Left ventricle myocardium inferior (tissue), 1 donor: Measurements from ENCODE around the gene PROS1. TPM values are rescaled to one million over a fixed set of nuclear protein-coding genes. Genes with fewer than 3 reads are reported as not detected.

ENCODE experiments used
- DNase-seq: peaks from one replicate; pipeline ENCODE4 v3.0.0-alpha.2; 2020
- H3K27ac ChIP-seq: fragments of 200-600 bp; replicated peaks from 2 replicates; pipeline ENCODE4 v1.8.0; 2021
- H3K27me3 ChIP-seq: fragments of 200-600 bp; 2 replicates; pipeline ENCODE4 v1.8.0; 2021; ENCODE audit warnings: low read depth
- H3K36me3 ChIP-seq: fragments of 200-600 bp; 2 replicates; pipeline ENCODE4 v1.8.0; 2021
- H3K4me1 ChIP-seq: fragments of 200-600 bp; 2 replicates; pipeline ENCODE4 v1.8.0; 2021
- H3K4me3 ChIP-seq: fragments of 200-600 bp; 2 replicates; pipeline ENCODE4 v1.8.0; 2021; ENCODE audit warnings: mild to moderate bottlenecking, moderate library complexity
- H3K9me3 ChIP-seq: fragments of 200-600 bp; replicated peaks from 2 replicates; pipeline ENCODE4 v1.8.0; 2021
- intact Hi-C: fragments of 100-400 bp; cut with micrococcal nuclease; formaldehyde crosslinking; loops from one replicate; pipeline ENCODE4 v1.11.0; 2022
- total RNA-seq: library from RNA; stranded (reverse); fragmentation: NEBNext Ultra II Directional; extraction: Animal tissue kit (Norgen Biotek cat#: 25700); gene quantifications from one replicate; pipeline ENCODE4 v1.2.1, GENCODE V29; 2021
- TF ChIP-seq, protein P1 (sequence below): fragments of 200-600 bp; IDR thresholded peaks from 2 replicates; pipeline ENCODE4 v1.8.0; 2021; ENCODE audit warnings: antibody characterized with exemption, mild to moderate bottlenecking, borderline replicate concordance
- donor health status: DM: no; HTN: yes; CAD: no; lungs with severe emphysema.

The PROS1 gene
- total RNA-seq, 1 donor from 2014 or later, result 48.3 TPM

DNA sequence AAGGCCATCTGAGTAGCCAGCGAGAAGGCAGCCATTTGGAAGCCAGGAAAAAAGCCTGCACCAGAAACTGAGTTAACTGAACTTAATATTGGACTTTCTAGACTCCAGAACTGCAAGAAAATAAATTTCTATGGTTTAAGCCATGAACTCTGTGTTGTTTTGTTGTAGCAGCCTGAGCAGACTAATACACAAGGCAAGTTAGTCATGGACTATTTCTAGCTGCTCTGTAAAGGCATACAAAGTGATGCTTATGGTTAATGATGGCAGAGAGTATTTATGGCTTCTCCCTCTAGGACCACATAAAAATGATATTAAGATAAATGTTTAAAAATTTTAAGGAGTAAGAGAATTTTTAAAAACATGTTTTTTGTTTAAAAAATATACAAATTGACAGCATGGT, 37.1 kb downstream of the PROS1 start:
- H3K36me3 ChIP-seq, result no peaks in the 10 kb centered on the region
- H3K4me3 ChIP-seq, result no peak overlapping the region
- H3K9me3 ChIP-seq, result peaks cover 3% of the 10 kb centered on the region
- TF ChIP-seq, protein P1, sequence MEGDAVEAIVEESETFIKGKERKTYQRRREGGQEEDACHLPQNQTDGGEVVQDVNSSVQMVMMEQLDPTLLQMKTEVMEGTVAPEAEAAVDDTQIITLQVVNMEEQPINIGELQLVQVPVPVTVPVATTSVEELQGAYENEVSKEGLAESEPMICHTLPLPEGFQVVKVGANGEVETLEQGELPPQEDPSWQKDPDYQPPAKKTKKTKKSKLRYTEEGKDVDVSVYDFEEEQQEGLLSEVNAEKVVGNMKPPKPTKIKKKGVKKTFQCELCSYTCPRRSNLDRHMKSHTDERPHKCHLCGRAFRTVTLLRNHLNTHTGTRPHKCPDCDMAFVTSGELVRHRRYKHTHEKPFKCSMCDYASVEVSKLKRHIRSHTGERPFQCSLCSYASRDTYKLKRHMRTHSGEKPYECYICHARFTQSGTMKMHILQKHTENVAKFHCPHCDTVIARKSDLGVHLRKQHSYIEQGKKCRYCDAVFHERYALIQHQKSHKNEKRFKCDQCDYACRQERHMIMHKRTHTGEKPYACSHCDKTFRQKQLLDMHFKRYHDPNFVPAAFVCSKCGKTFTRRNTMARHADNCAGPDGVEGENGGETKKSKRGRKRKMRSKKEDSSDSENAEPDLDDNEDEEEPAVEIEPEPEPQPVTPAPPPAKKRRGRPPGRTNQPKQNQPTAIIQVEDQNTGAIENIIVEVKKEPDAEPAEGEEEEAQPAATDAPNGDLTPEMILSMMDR, result no peak
- no peaks in the 10 kb centered on the region for H3K27me3 ChIP-seq
- intact Hi-C loops, result no loop called here
- DNase-seq, result no peak
- H3K4me1 ChIP-seq, result peaks cover 11% of the 10 kb centered on the region
- H3K27ac ChIP-seq, result no peak overlapping the region

DNA sequence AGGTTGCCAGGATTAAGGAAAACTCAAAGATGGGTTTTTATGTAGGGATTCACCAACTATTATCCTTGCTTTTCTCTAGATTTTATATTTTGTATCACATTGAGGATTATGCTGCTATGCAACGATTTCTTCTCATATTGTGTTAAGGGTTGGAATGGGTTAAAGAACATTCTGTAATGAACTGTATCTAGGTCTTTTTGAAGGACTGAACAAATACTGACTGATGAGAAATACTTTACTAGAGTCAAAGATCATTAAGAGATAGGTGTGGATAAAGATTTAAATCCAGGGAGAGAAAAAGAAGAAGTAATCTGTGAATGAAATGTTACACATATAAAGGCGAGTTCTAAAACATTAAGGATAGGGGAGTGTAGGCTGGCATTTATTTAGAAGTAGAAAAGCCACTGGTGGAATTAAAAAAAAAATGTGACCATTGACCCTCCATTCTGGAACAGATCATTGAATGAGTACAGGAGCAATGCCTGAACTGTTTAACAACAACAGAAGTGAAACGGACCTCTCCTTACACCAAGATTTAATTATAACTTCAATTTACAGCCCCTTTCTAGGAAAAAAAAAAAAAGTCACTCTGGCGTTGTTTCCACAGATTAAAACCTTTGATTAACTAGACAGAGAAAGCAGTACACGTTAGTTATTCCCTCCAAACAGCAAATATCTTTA, 39.2 kb downstream of the PROS1 start:
- intact Hi-C loops, result no loop called here
- peaks cover 3% of the 10 kb centered on the region for H3K9me3 ChIP-seq
- peaks cover 11% of the 10 kb centered on the region for H3K4me1 ChIP-seq
- TF ChIP-seq, protein P1, result no peak
- no peak for DNase-seq
- H3K36me3 ChIP-seq, result no peaks in the 10 kb centered on the region
- H3K27ac ChIP-seq, result no peak overlapping the region
- no peak overlapping the region for H3K4me3 ChIP-seq
- H3K27me3 ChIP-seq, result no peaks in the 10 kb centered on the region

DNA sequence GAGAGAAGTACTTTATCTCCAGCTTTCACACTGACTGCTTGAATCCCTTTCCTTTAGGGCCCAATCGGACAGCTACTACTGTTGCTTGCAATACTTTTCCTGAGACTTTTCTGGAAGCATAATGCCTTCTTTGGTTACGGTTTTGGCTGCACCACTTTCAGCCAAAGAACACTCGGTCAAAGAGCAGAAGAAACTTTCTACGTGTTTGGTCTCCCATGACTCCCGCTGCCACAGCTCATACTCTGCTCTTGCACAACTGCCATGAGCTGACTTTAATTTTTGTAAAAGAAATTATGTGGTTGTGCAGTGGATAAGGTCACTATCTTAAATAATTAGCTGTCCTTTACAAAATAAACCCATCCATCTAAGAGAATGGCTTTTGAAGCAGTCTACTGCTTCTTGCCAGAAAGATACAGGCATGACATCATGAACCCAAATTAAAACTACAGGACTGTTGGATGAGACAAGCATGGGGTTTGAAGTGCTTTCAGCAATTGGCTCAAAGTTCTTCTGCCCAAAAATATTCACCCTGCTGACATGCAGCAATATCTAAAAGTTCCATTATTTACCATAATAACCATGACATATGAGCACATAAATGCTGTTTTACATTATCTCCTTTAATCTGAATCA, 42.0 kb downstream of the PROS1 start:
- intact Hi-C loops, result no loop called here
- Histone ChIP-seq H3K4me3 (no peak overlapping the region), H3K4me1 (peaks cover 11% of the 10 kb centered on the region), H3K36me3 (no peaks in the 10 kb centered on the region), H3K27ac (no peak overlapping the region), H3K27me3 (no peaks in the 10 kb centered on the region), H3K9me3 (peaks cover 3% of the 10 kb centered on the region)
- no peak for DNase-seq
- TF ChIP-seq, protein P1, result no peak

DNA sequence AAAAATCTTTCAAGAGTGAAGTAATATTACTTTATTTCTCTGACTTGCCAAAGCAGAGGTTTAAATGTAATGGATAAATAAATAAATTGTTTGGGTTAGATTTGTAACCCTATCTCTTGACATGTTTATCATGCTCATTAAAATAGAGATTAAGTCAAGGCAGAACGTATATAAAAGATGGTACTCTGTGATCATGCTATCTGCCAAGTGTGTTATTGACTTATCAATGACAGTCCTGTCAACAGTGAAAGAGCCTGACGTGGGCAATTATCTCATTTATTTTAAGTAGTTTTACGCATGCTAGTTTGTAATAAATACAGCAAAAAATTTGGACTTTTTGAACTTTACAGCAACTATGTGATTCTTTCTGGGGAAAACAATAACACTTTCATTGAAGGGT, 43.7 kb downstream of the PROS1 start:
- H3K36me3 ChIP-seq, result no peaks in the 10 kb centered on the region
- intact Hi-C loops, result no loop called here
- no peak overlapping the region for H3K4me3 ChIP-seq
- H3K4me1 ChIP-seq, result peaks cover 11% of the 10 kb centered on the region
- TF ChIP-seq, protein P1, result no peak
- no peaks in the 10 kb centered on the region for H3K9me3 ChIP-seq
- no peaks in the 10 kb centered on the region for H3K27me3 ChIP-seq
- DNase-seq, result no peak
- H3K27ac ChIP-seq, result no peak overlapping the region

DNA sequence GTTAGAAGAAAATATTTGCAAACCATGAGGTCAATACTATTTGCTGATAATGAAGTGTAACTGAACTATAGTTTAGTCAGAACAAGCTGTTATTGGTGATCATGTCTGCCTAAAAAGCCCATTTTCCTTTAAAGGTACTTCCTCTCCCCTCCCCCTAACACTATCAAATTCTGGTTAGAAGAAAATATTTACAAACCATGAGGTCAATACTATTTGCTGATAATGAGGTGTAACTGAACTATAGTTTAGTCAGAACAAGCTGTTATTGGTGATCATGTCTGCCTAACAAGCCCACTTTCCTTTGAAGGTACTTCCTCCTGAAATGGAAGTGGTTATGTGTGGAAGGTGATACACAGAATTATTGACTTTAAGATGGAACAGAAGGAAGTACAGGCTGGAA, 46.9 kb downstream of the PROS1 start:
- intact Hi-C loops, result no loop called here
- H3K4me3 ChIP-seq, result no peak overlapping the region
- H3K9me3 ChIP-seq, result no peaks in the 10 kb centered on the region
- no peaks in the 10 kb centered on the region for H3K36me3 ChIP-seq
- DNase-seq, result no peak
- TF ChIP-seq, protein P1, result no peak
- no peak overlapping the region for H3K27ac ChIP-seq
- no peaks in the 10 kb centered on the region for H3K27me3 ChIP-seq
- H3K4me1 ChIP-seq, result peaks cover 1% of the 10 kb centered on the region
